OCI-LY7 (cell line): ENCODE results near the gene CHMP4B.

ENCODE experiments used
- EZH2phosphoT487 ChIP-seq: fragments of 200-600 bp; sonication (generic); IDR thresholded peaks from 2 replicates; pipeline ENCODE4 v1.6.1; 2018; ENCODE audit warnings: low read depth, borderline replicate concordance, mild to moderate bottlenecking, mixed run types, antibody characterized with exemption, low read length, moderate library complexity, mixed read lengths
- TF ChIP-seq, protein P1 (sequence below): fragments of 200-600 bp; sonication (generic); conservative IDR thresholded peaks from 2 replicates; pipeline ENCODE4 v1.5.1; 2014; ENCODE audit warnings: mild to moderate bottlenecking, antibody characterized with exemption, low read length, moderate library complexity, mixed read lengths

DNA sequence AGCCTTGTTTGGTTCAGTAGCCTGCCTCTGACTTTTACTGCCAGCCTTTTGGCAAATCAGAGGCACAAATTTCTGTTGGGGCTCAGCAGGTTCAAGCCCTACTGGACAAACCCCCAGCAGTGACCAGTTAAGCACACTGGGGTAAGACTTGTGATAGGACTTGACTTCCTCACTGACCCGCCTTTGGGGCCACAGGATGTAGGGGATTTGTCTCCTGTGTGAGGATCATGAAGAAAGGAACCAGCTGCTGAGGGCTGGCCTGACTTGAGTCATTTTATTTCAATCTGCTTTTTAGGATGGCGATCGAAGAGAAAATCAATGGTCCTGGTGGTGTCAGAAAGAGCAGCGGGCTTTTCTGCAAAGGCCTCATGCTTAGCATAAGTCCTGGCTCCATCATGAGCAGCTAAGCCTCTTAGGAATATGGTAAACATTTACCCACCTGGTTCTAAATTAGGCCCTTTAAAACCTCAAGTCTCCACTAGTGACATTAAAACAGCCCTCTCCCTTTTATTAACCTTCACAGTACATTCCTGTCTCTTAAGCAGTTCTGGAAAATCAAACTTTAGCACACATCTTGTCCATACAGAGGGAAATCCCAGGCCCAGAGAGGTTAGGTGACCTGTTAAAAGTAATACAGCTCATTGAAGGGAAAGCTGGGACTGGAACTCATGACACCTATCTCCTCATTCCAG lies 16.6 kb downstream of the CHMP4B start:
- TF ChIP-seq, protein P1, sequence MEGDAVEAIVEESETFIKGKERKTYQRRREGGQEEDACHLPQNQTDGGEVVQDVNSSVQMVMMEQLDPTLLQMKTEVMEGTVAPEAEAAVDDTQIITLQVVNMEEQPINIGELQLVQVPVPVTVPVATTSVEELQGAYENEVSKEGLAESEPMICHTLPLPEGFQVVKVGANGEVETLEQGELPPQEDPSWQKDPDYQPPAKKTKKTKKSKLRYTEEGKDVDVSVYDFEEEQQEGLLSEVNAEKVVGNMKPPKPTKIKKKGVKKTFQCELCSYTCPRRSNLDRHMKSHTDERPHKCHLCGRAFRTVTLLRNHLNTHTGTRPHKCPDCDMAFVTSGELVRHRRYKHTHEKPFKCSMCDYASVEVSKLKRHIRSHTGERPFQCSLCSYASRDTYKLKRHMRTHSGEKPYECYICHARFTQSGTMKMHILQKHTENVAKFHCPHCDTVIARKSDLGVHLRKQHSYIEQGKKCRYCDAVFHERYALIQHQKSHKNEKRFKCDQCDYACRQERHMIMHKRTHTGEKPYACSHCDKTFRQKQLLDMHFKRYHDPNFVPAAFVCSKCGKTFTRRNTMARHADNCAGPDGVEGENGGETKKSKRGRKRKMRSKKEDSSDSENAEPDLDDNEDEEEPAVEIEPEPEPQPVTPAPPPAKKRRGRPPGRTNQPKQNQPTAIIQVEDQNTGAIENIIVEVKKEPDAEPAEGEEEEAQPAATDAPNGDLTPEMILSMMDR: no peak
- TF ChIP-seq EZH2phosphoT487: no peak
